SK-N-SH treated with all-trans-retinoic acid at 6 μM for 48 hours (cell line): ENCODE results near the gene TTC8.

Experiments used
- ARNTL ChIP-seq: fragments of 450-650 bp; formaldehyde crosslinking; IDR thresholded peaks from 2 replicates; pipeline ENCODE4 v1.5.0; 2020; ENCODE audit warnings: low read depth, mild to moderate bottlenecking, moderate library complexity, borderline replicate concordance
- CREB5 ChIP-seq: fragments of 250-450 bp; sonication (Bioruptor Pico); IDR thresholded peaks from 2 replicates; pipeline ENCODE4 v1.5.1; 2020; ENCODE audit warnings: low read depth, mild to moderate bottlenecking, moderate library complexity
- CSDC2 ChIP-seq: fragments of 250-450 bp; sonication (Bioruptor Pico); IDR thresholded peaks from 2 replicates; pipeline ENCODE4 v1.5.0; 2020; ENCODE audit warnings: mild to moderate bottlenecking, moderate library complexity
- ESRRG ChIP-seq: fragments of 250-450 bp; sonication (Bioruptor Pico); IDR thresholded peaks from 2 replicates; pipeline ENCODE4 v1.6.1; 2021; ENCODE audit warnings: mild to moderate bottlenecking
- ISL1 ChIP-seq: fragments of 250-450 bp; sonication (Bioruptor Pico); IDR thresholded peaks from 2 replicates; pipeline ENCODE4 v2.1.2; 2022; ENCODE audit warnings: mild to moderate bottlenecking, moderate library complexity
- OSR1 ChIP-seq: fragments of 250-450 bp; sonication (Bioruptor Pico); IDR thresholded peaks from 2 replicates; pipeline ENCODE4 v1.8.0; 2022; ENCODE audit warnings: moderate library complexity, mild to moderate bottlenecking, inconsistent platforms
- PATZ1 ChIP-seq: fragments of 250-450 bp; sonication (Bioruptor Pico); IDR thresholded peaks from 2 replicates; pipeline ENCODE4 v1.8.0; 2020; ENCODE audit warnings: mild to moderate bottlenecking, moderate library complexity, borderline replicate concordance
- POU6F1 ChIP-seq: fragments of 250-450 bp; sonication (Bioruptor Pico); IDR thresholded peaks from 2 replicates; pipeline ENCODE4 v1.8.0; 2021; ENCODE audit warnings: low read depth, mild to moderate bottlenecking, moderate library complexity, borderline replicate concordance
- PPARA ChIP-seq: fragments of 250-450 bp; sonication (Bioruptor Pico); IDR thresholded peaks from 2 replicates; pipeline ENCODE4 v1.5.0; 2020; ENCODE audit warnings: mild to moderate bottlenecking, borderline replicate concordance
- RARB ChIP-seq: fragments of 250-450 bp; sonication (Bioruptor Pico); IDR thresholded peaks from 2 replicates; pipeline ENCODE4 v1.8.0; 2021; ENCODE audit warnings: mild to moderate bottlenecking, moderate library complexity
- TCF4 ChIP-seq: fragments of 250-450 bp; sonication (Bioruptor Pico); IDR thresholded peaks from 2 replicates; pipeline ENCODE4 v1.8.0; 2021; ENCODE audit warnings: mild to moderate bottlenecking, moderate library complexity, borderline replicate concordance
- ZC3H10 ChIP-seq: fragments of 250-450 bp; sonication (Bioruptor Pico); IDR thresholded peaks from 2 replicates; pipeline ENCODE4 v1.5.1; 2021; ENCODE audit warnings: mild to moderate bottlenecking, moderate library complexity
- ZFP3 ChIP-seq: fragments of 250-450 bp; sonication (Bioruptor Pico); IDR thresholded peaks from 2 replicates; pipeline ENCODE4 v1.5.0; 2020; ENCODE audit warnings: mild to moderate bottlenecking, moderate library complexity
- ZFP30 ChIP-seq: fragments of 450-650 bp; formaldehyde crosslinking; IDR thresholded peaks from 2 replicates; pipeline ENCODE4 v1.5.0; 2022; ENCODE audit warnings: mild to moderate bottlenecking, moderate library complexity

- TF ChIP-seq PATZ1 (no peak), PPARA (CRISPR knock-in tag) (no peak), ZFP30 (CRISPR knock-in tag) (no peak), ESRRG (CRISPR knock-in tag) (no peak), CREB5 (CRISPR knock-in tag) (no peak), ARNTL (no peak), POU6F1 (CRISPR knock-in tag) (no peak), ZC3H10 (CRISPR knock-in tag) (no peak), ZFP3 (CRISPR knock-in tag) (no peak), RARB (no peak), CSDC2 (CRISPR knock-in tag) (no peak), ISL1 (CRISPR knock-in tag) (no peak), TCF4 (no peak), OSR1 (CRISPR knock-in tag) (no peak)
These were observed 95.1 kb downstream of the TTC8 start for GRCh38 chr14:88919502-88919901.
